GM19397 (cell line): Measurements from ENCODE around the gene PRKD1.
A peak's percentile ranks its signal among the peaks of the same experiment; 100 is the strongest.
"Not testable (repeated sequence)": the region's sequence is repeated elsewhere in the genome, so short reads cannot be mapped to it uniquely, and the experiment has no call there.

Experiments
- ATAC-seq: cut with Tn5 transposase; IDR thresholded peaks from one replicate; pipeline ENCODE4 v1.9.1; 2021; ENCODE audit warnings: mild to moderate bottlenecking, moderate library complexity; ENCODE audit not compliant: unreplicated experiment

Gene PRKD1

DNA sequence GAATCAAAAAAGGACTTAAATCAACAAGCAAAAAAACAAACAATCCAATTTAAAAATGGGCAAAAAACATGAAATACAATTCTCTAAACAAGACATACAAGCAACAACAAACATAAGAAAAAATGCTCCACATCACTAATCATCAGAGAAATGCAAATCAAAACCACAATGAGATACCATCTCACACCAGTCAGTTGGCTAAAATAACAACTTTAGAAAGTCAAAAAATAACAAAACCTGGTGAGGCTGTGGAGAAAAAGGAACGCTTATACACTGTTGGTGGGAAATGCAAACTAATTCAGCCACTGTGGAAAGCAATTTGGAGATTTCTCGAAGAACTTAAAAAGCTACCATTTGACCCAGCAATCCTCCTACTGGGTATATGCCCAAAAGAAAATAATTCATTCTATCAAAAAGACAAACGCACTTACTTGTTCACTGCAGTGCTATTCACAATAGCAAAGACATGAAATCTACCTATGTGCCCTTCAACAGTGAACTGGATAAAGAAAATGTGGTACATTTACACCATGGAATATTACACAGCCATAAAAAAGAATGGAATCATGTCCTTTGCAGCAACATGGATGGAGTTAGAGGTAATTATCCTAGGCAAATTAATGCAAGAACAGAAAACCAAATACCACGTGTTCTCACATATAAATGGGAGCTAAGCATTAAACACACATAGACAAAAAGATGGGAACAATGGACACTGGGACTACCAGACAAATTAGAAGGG lies 26.9 kb downstream of the PRKD1 start:
- ATAC-seq: no peak

DNA sequence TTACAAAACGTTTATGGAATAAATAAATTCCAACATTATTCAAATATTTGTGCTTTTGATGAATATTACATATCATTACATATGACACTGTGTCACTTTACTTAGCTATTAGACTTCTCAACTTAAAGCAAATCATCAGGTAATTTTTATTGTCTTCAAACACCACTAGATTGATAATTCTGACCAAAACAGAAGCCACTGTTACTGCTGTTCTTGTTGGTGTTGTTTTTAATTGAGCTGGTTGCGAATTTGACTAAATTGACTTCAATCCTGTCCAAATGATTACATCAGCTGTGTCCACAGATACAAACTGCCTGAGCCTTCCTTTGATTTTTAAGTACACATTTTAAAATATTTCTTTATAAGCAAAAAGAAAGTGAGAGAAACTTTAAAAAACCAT lies 29.2 kb downstream of the PRKD1 start:
- ATAC-seq: no peak

DNA sequence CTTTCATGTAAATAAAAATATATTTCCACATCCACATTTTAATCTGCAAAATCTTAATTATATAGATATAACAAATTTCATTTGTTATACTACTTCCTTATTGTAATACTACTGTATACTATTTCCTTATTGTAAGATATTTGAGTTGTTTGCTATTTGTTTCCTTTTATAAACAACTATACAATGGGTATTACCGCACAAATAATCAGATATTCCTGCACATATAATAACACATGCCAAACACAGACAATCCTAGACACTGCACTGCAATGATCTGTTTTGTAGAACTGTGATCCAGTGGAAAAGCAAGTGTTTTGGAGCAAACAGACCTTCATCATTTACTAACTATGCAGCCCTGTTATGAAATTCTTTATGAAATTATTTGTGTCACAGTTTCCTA lies 30.5 kb downstream of the PRKD1 start:
- no peak for ATAC-seq

DNA sequence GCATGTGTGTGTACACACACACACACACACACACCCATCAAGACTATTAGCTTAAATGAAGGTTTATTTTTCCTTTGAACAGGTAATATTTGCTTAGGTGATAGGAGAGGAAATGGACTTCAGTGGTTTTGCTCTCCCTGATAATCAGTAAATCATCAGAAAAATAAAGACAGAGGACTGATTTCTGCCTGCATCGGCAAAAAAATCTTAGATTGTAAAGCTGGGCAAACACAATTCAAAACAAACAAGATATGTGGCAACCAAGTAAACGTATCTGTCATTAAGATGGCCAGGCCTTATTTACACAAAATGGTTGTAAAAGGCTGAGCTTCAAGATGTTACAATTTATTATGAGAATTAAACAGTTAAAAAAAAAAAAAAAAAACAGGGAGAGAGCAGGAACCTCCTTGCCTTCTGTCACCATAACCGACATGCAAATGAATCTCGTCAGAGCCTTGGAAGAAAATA lies 31.3 kb downstream of the PRKD1 start:
- ATAC-seq: no peak

DNA sequence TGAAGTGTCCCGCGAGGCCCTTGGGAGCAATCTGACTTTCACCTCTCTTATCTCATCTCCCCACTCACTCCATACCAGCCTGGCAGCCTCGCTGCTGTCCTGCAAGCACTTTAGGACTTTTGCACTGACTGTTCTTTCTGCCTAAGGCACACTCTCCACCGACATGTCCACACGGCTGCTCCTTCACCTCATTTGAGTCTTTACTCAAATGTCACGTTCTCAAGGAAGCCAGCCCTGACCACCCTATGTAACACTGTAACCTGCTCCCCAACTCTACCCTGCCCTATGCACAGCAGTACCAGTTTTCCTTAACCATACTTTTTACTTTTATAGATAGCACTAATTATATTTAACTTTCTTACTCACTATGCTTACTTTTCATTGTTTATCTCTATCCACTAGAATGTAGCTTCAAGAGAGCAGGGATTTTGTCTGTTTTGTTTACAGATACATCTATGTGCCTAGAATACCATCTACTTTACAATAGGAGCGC lies 32.0 kb downstream of the PRKD1 start:
- ATAC-seq: no peak

DNA sequence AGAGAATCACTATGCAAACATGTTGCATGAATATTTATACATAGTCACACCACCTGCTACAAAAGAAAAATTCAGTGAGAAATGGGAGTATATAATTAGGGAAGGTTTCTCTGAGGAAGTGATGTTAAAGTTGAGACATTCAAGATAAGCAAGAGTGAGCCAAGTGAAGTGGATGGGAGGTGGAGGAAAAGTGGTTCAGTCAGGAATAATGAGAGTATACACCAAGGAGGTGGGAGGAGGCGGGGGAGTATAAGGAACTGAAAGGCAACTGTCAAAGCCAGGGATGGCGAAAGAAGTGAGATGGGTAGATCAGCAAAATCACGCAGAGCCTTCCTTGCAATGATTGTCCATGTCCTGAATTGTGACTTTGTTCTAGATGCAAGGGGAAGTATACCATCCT lies 33.7 kb downstream of the PRKD1 start:
- no peak for ATAC-seq

DNA sequence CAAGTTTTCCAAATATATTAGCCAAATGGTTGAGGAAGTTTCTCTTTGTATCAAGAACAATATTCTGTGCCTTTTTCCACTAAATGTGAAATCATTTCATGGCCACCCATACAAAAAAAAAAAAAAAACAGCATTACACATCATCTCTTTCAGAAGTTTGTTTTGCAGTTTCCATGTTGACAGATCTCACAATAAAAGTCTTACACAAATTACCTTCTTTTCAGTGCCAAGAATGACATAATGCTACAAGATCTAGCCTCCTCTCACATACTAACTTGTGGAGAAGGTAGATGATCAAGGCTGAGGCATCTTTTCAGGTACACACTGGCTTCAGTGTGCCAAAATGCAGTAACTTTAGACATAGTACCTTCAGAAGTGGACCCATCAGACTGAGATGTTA lies 35.3 kb downstream of the PRKD1 start:
- no peak for ATAC-seq

DNA sequence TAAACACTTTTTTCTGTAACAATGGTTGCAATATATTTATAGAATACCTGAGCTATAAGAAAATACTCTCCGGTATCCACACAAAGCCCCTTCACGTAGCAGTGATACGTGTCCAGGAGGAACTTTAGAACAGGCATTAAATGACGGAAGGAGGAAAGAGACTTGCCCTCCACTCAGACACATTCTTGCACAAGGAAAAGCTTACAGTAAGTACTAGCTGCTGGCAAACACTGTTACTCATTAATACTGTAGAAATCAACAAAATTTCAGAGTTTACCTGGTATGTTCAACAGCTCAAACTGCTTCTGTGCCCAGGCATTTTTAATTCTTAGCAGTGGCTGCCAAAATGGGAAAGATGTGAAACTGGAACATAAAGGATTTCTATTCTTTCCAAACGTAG lies 41.7 kb downstream of the PRKD1 start:
- no peak for ATAC-seq

DNA sequence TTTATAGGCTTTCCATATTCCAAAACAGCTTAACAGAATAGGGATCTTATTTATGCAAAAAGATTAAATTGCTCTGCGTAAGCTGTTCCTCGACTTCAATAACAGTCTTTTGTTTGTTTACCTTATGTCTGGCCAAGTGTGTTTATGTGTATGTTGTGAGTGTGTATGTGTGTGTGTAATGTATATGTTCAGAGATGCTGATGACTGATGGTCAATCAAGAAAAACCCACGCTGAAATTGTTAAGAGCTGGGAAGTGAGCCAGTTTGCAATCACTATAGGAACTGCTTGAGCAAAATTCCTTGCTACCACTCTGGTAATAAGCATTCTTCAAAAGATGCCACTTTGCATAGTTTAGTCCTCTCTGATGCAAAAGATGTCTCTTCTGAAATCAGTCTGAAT lies 59.6 kb downstream of the PRKD1 start:
- ATAC-seq: no peak

DNA sequence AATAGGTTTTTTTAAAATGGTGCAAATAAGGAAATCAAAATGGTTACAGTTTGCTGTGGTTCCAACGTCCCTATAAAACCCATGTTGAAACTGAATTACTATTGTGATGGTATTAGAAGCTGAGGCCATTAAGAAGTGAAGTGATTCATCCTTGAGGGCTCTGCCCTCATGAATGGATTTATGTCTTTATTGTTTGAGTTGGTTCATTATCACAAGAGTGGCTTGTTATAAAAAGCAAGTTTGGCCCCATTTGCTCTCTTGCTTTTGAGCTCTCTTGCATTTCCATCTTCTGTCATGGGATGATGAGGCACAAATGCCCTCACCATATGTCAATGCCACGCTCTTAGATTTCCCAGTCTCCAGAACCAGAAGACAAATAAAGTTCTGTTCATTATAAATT lies 62.3 kb downstream of the PRKD1 start:
- no peak for ATAC-seq

DNA sequence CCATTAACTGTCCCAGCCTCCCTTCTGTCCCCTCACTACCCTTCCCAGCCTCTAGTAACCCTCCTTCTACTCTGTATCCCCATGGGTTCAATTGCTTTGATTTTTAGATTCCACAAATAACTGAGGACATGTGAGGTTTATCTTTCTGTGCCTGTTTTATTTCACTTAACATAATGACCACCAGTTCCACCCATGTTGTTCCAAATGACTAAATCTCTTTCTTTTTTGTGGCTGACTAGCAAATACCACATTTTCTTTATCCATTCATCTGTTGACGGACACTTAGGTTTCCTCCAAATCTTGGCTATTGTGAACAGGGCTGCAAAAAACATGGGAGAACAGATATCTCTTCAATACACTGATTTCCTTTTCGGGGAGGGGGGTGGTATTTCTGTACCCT lies 65.7 kb downstream of the PRKD1 start:
- no peak for ATAC-seq

DNA sequence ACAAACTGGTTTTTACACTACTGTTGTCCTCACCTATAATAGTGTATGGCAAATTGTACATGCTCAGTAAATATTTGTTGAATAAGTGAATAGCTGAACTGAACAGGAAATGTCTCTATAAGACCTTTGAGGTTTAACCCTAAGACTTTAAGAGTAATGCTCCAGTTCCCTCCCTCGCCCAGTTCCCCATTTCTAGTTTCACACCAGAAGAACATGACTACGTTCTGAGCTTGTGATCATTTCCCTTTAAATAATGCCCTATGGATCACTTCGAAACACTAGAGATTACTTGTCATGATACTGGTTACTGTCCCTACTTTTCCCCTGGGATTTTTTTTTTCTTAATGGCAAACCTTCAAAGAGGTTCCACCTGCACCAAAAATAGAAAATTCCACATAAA lies 69.3 kb downstream of the PRKD1 start:
- peak; percentile 89 for ATAC-seq

DNA sequence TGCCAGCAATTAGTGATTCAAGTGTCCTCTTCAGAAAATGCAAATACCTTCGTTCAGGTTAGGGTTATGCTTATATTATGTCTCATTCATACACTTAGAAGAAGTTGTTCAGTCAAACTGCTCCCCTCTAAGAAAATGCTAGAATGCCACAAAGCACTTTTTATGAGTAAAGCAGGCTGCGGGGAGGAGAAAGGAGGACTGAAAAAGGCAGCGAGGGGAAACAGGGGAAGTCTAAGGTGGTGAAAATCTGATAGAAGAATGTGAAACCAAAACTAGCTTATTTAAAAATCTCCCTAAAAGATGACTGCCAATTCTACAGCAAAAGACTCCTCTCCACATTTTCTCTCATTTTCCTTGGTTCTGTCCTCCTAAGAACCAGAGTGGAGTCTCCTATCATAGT lies 70.1 kb downstream of the PRKD1 start:
- peak; percentile 63 for ATAC-seq

DNA sequence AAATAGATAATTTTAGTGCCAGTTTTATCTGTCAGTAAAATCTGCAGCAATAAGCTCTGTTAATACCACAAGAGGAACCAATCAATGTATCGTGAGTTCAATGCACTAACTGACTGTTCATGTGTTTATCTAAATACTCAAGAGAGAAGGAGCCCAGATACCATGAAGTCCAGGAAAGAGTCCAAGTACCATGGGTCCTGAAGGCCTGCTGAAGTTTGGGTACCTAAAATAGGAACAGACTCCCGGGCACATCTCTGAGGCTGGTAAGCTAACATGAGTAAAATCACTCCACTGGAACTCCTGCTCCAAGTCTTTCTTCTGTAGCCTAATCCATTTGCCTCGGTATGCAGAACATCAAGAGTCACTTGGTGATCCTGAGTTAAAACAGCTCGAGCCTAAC lies 71.1 kb downstream of the PRKD1 start:
- no peak for ATAC-seq

DNA sequence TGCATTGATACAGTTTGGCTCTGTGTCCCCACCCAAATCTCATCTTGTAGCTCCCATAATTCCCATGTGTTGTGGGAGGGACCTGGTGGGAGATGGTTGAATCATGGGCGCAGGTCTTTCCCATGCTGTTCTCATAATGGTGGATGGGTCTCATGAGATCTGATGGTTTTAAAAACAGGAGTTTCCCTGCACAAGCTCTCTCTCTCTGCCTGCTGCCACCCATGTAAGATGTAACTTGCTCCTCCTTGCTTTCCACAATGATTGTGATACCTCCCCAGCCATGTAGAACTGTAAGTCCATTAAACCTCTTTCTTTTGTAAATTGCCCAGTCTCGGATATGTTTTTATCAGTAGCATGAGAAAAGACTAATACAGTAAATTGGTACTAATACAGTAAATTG lies 74.0 kb downstream of the PRKD1 start:
- ATAC-seq: not testable (repeated sequence)

DNA sequence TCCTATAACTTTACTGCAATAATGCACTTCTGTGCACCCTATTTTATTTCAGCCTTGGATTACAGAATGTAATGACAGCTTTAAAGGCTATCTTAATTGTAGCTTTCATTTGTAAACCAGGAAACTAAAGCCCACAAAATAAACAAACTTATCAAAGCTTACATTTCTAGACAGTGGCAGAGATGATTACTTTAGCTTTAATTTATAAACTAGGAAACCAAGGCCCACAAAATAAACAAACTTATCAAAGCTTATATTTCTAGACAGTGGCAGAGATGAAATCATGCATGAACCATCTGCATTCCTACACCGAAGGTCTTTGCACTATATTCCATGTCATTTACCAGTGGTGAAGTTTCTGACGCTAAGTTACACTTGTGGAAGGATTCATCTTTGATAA lies 74.4 kb downstream of the PRKD1 start:
- no peak for ATAC-seq

DNA sequence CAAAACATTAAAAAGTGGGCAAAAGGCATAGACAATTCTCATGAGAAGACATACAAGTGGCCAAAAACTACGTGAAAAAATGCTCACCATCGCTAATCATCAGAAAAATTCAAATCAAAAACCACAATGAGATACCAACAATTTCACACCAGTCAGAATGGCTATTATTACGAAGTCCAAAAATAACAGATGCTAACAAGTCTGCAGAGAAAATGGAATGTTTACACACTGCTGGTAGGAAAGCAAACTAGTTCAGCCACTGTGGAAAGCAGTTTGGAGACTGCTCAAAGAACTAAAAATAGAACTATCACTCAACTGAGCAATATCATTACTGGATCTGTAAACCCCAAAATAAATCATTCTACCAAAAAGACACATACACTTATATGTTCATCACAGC lies 76.2 kb downstream of the PRKD1 start:
- no peak for ATAC-seq

DNA sequence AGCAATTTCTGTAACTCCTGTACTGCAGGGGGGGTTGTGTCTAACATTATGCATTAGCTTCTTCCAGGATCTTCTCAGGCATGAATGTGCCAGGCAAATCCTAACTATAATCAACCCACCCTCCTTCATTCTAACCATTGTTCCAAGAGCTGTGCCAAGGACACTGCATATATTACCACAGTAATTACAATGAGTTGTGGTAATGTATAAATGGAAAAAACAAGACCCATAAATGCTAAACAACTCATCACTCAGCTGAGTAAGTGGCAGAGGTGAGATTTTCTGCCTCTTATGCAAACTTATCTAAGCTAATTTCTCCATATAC lies 80.6 kb downstream of the PRKD1 start:
- no peak for ATAC-seq

DNA sequence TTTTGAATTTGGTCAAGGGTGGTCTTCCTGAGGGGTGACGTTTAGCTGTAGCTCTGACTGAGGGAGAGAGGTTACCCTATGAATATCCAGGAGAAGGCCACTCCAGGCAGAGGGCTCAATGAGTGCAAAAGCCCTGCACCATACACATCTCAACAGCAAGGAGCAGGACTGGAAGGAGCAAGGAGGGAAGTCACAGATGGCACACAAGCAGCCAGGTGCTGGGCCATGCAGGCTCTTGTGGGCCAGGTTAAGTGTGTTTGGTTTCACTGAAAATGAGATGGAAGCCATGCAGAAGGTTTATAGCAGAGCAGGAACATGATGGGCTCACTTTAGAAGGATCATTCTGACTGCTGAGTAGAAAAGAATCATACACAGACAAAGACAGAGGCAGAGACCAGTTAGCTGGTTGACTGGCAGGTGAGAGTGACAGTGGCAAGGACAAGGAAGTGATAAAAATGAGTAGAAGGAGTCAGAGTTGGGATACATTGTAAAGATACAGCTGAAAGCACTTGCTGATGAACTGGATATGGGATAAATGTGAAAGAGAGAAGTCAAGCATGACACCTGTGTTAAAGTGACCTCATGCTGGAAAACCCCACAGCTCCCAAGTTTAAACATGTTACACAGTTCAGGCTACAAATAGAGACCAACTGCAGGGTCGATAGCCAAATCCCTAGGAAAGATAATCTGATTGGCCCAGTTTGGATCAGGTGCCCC lies 81.2 kb downstream of the PRKD1 start:
- peak; percentile 52 for ATAC-seq

DNA sequence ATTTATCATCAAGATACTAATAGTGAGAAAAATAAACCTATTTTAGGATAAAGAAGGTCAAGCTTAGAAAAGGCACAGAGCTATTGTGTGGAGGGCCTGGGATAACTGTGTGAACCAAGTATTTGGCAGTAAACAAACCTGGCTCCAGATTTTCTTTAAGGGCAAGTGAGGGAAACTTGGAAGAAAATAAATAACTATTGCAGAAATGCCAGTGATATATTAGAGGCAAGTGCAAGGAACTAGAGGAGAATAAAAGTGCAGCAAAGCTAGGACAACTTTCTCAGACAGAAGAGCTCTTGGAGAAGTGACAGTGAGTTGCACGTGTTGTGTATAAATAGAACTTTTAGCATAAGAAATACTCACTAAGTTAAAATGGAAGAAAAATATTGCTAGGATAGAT lies 83.7 kb downstream of the PRKD1 start:
- ATAC-seq: no peak

DNA sequence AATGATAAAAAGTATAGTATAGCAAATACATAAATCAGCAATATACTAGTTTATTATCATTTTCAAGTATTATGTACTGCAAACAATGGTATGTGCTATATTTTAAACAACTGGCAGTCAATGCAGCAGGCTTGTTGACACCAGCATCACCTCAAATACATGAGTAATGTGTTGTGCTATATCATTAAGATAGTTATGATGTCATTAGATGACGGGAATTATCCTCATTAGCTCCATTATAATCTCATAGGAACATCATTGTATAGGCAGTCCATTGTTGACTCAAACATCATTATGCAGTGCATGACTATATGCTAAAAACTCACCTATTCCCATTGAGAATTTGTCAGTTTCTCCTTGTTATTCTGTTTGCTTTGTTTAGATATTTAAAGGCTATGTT lies 85.4 kb downstream of the PRKD1 start:
- ATAC-seq: no peak

DNA sequence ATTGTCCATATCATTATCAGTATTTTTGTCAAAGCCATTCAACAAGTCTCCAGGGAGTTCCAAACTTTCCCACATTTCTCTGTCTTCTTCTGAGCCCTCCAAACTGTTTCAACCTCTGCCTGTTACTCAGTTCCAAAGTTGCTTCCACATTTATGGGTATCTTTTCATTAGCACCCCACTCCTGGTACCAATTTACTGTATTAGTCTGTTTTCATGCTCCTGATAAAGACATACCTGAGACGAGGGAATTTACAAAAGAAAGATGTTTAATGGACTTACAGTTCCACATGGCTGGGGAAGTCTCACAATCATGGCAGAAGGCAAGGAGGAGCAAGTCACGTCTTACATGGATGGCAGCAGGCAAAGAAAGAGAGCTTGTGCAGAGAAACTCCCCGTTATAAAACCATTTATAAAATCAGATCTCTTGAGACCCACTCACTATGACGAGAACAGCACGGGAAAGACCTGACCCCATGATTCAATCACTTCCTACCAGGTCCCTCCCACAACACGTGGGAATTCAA lies 87.2 kb downstream of the PRKD1 start:
- ATAC-seq: not testable (repeated sequence)
